Measurements from ENCODE around the gene PUM1.
"Not testable (repeated sequence)": the region's sequence is repeated elsewhere in the genome, so short reads cannot be mapped to it uniquely, and the experiment has no call there.

The PUM1 gene

DNA sequence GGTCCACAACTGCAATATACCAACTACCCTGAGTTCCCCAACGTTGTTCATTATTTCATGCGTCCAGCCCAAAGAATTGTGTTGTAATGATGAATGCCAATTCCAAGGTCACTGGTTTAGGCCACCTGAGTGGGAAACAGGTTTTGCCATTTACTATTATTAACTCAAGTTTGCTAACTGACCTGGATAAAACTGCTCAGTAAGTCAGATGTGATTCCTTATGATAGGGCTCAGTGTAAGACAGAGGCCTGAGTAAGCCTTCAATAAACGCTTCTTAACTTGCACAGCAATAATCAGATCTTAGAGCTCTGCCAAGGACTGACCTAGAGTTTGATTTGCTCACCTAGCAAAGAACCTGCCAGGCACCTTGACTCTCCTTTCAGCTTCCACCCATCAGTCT is 10.0 kb downstream of the PUM1 start:
- H3K27ac ChIP-seq, result no peak overlapping the region
- POLR2A ChIA-PET (ENCODE audit: low non-redundant PET), result no interaction called here
- CTCF ChIA-PET, result interaction anchor here (0.7 kb wide), 1 partner anchor 164 kb away, joined by 3 read pairs; no protein-coding TSS in a partner anchor
- TF ChIP-seq CTCF (conservative IDR thresholded peaks at IDR 0.05; ENCODE audit: low read depth), result no peak
- no peak for DNase-seq (ENCODE audit: low spot score)

DNA sequence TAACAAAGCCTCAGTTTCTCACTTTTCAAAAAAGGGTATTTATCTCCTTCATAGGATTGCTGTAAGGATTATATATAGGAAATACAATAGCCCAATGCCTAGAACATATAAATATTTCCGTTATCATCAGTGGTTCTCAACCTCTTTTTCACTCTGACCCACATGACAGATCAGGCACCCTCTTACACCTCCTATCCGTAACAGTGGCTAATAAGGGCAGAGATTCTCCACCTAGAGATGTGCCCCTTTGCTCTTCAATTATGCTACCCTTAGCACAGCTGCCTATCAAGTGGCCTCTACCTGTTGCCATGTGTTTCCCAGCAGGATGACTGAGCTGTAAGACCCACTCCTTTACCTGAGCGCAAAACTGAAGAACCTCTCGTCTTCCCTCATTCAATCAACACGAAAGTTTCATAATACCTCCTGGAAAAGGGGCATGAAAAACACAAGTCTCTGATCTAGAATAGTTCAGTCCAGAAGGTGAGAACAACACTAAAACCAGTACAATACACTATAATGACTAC is 10.5 kb downstream of the PUM1 start:
- CTCF ChIA-PET, result no interaction called here
- no peak for TF ChIP-seq CTCF (conservative IDR thresholded peaks at IDR 0.05; ENCODE audit: low read depth)
- POLR2A ChIA-PET (ENCODE audit: low non-redundant PET), result no interaction called here
- no peak overlapping the region for H3K27ac ChIP-seq
- no peak for DNase-seq (ENCODE audit: low spot score)

DNA sequence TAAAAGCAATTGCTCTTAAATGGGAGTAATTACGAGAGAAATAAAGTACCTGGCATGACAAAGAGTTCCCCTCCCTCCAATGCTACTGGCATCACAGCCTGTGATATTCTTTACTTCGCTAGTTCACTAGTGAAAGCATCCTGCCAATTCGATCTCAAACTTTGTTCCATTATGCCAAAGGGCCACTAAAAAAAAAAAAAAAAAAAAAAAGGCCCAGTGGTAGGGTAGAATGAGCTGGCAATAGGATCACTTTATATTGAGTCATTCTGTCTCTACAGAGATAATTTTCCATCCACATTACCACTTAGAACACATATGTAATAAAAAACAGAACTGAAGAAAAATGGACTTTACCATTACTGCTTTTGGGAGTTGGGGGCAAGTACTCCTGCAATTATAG is 11.2 kb downstream of the PUM1 start:
- DNase-seq (ENCODE audit: low spot score), result no peak
- no peak for TF ChIP-seq CTCF (conservative IDR thresholded peaks at IDR 0.05; ENCODE audit: low read depth)
- POLR2A ChIA-PET (ENCODE audit: low non-redundant PET), result no interaction called here
- CTCF ChIA-PET, result no interaction called here
- H3K27ac ChIP-seq, result no peak overlapping the region

- CTCF ChIA-PET, result interaction anchor here (0.6 kb wide), 1 partner anchor 118 kb away, joined by 3 read pairs; no protein-coding TSS in a partner anchor
- DNase-seq (ENCODE audit: low spot score); POLR2A ChIA-PET (ENCODE audit: low non-redundant PET): not testable (repeated sequence)
- peak overlapping the region; percentile 8; the same call in 1 of the 2 replicates for H3K27ac ChIP-seq
Measured at GRCh38 chr1:31052613-31053012, 12.9 kb downstream of the PUM1 start.

DNA sequence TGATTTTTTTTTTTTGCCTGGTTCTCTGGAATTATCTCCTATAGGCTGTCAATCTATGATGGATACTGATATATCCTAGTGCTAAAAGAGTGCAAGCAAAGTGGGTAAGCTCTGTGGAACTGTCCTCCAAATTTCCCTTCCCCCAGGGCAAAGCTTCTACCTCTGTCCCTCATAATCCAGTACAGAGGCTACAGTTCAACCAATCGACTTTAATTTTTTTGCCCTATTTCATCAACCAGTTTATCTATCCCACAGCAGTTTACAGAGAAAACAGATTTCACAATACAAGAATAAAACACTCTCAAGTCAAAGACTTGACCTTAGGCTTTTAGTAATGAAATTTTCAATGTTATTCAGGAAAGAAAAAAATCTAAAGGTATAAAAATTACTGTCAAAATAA is 13.9 kb downstream of the PUM1 start:
- H3K27ac ChIP-seq, result peak overlapping the region; percentile 41
- no peak for TF ChIP-seq CTCF (conservative IDR thresholded peaks at IDR 0.05; ENCODE audit: low read depth)
- POLR2A ChIA-PET (ENCODE audit: low non-redundant PET), result no interaction called here
- CTCF ChIA-PET, result no interaction called here
- no peak for DNase-seq (ENCODE audit: low spot score)

DNA sequence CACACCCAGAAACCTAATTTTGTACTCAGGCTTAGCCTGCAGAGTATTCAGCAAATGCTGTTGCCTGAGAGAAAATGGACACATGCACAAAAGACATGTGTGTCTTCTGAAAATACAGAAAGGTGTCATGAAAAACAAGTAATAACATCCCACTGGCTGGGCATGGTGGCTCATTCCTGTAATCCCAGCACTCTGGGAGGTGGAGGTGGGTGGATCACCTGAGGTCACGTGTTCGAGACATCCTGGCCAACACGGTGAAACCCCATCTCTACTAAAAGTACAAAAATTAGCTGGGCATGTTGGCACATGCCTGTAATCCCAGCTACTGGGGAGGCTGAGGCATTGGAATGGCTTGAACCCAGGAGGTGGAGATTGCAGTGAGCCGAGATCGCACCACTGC is 18.0 kb downstream of the PUM1 start:
- H3K27ac ChIP-seq, result peak overlapping the region; percentile 79

DNA sequence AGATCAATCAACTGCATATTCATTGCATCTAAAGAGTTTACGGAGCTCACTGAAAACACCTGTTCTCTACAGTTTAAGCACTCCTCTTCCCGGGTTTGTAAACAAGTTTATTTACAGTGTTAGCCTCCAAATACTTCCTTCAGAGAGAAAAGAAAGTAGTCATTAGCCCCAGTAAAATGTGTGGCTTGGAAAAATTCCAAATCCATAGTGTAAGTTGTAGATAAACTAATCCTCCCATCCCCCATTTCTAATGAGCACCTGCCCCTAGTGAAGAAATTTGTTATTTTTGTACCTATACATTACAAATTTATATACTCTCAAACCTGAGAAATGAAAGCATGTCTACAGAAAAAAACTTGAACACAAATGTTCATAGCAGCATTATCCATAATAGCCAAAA is 21.9 kb downstream of the PUM1 start:
- no peak overlapping the region for H3K27ac ChIP-seq

More for the DNA sequence above, 18.0 kb downstream of the PUM1 start:
- POLR2A ChIA-PET (ENCODE audit: low non-redundant PET), result interaction anchor here (0.5 kb wide), 1 partner anchor 15 kb away, joined by 8 read pairs; no protein-coding TSS in a partner anchor
- DNase-seq (ENCODE audit: low spot score); CTCF ChIA-PET: not testable (repeated sequence)

More for the DNA sequence above, 21.9 kb downstream of the PUM1 start:
- CTCF ChIA-PET, result no interaction called here
- no peak for DNase-seq (ENCODE audit: low spot score)
- POLR2A ChIA-PET (ENCODE audit: low non-redundant PET), result no interaction called here
- TF ChIP-seq CTCF (conservative IDR thresholded peaks at IDR 0.05; ENCODE audit: low read depth), result no peak

All from RWPE1 (cell line).